ENCODE measurements around the gene CNDP2. TPM values are rescaled to one million over a fixed set of nuclear protein-coding genes. Genes with fewer than 3 reads are reported as not detected.

CNDP2 gene
- total RNA-seq, 1 donor from 2014 or later: 56.1 TPM

- no peaks in the 10 kb centered on the region for H3K4me1 ChIP-seq
- H3K27ac Mint-ChIP-seq: no peak overlapping the region
- H3F3A ChIP-seq (ENCODE audit: low read depth): no peaks in the 10 kb centered on the region
- H3K27me3 ChIP-seq: no peaks in the 10 kb centered on the region
- DNase-seq (ENCODE audit: low spot score): no peak
- H3K4me3 ChIP-seq: no peak overlapping the region
- peaks cover 58% of the 10 kb centered on the region for H3K36me3 Mint-ChIP-seq
- H3K9me3 Mint-ChIP-seq: peaks cover 5% of the 10 kb centered on the region
- no peak overlapping the region for H3K9ac ChIP-seq
- H4K20me1 ChIP-seq (ENCODE audit: low read depth): no peaks in the 10 kb centered on the region
- H3K36me3 ChIP-seq: no peaks in the 10 kb centered on the region
- TF ChIP-seq CTCF (IDR thresholded peaks at IDR 0.05) (no peak), EZH2 (IDR thresholded peaks at IDR 0.05) (no peak), EZH2phosphoT487 (IDR thresholded peaks at IDR 0.05) (no peak)
- no peak overlapping the region for H2AFZ ChIP-seq (replicated peaks)
- H3K27me3 Mint-ChIP-seq (ENCODE audit: insufficient read depth, low read depth): peaks cover 4% of the 10 kb centered on the region
- H3K27ac ChIP-seq: no peak overlapping the region
- no peaks in the 10 kb centered on the region for H3K9me3 ChIP-seq (ENCODE audit: low read depth)
- no peaks in the 10 kb centered on the region for H3K4me1 Mint-ChIP-seq
- no peaks in the 10 kb centered on the region for H3K79me2 ChIP-seq (ENCODE audit: low read depth)
- H3K4me2 ChIP-seq: no peak overlapping the region
- H3K4me3 Mint-ChIP-seq: no peak overlapping the region
Measured at GRCh38 chr18:74517236-74517630, 21.1 kb downstream of the CNDP2 start.

GRCh38 chr18:74518456-74519295 is 22.5 kb downstream of the CNDP2 start:
- no peak overlapping the region for H3K27ac ChIP-seq
- Mint-ChIP-seq H3K27ac (no peak overlapping the region), H3K27me3 (ENCODE audit: insufficient read depth, low read depth) (peaks cover 4% of the 10 kb centered on the region), H3K9me3 (peaks cover 7% of the 10 kb centered on the region), H3K4me1 (peaks cover 2% of the 10 kb centered on the region), H3K36me3 (peaks cover 55% of the 10 kb centered on the region), H3K4me3 (no peak overlapping the region)
- no peaks in the 10 kb centered on the region for H3K9me3 ChIP-seq (ENCODE audit: low read depth)
- TF ChIP-seq EZH2 (IDR thresholded peaks at IDR 0.05) (no peak), CTCF (IDR thresholded peaks at IDR 0.05) (no peak), EZH2phosphoT487 (IDR thresholded peaks at IDR 0.05) (no peak)
- no peak overlapping the region for H3K4me3 ChIP-seq
- no peaks in the 10 kb centered on the region for H3K79me2 ChIP-seq (ENCODE audit: low read depth)
- no peak for DNase-seq (ENCODE audit: low spot score)
- no peaks in the 10 kb centered on the region for H3K36me3 ChIP-seq
- H3F3A ChIP-seq (ENCODE audit: low read depth): no peaks in the 10 kb centered on the region
- no peak overlapping the region for H3K9ac ChIP-seq
- no peak overlapping the region for H3K4me2 ChIP-seq
- no peaks in the 10 kb centered on the region for H4K20me1 ChIP-seq (ENCODE audit: low read depth)
- no peaks in the 10 kb centered on the region for H3K4me1 ChIP-seq
- H2AFZ ChIP-seq (replicated peaks): no peak overlapping the region
- H3K27me3 ChIP-seq: no peaks in the 10 kb centered on the region

- H3K27me3 Mint-ChIP-seq (ENCODE audit: insufficient read depth, low read depth): peaks cover 4% of the 10 kb centered on the region
- no peak overlapping the region for H3K27ac ChIP-seq
- H2AFZ ChIP-seq (replicated peaks): no peak overlapping the region
- H3F3A ChIP-seq (ENCODE audit: low read depth): no peaks in the 10 kb centered on the region
- H3K36me3 ChIP-seq: no peaks in the 10 kb centered on the region
- H3K4me3 ChIP-seq: no peak overlapping the region
- H3K79me2 ChIP-seq (ENCODE audit: low read depth): no peaks in the 10 kb centered on the region
- TF ChIP-seq CTCF (IDR thresholded peaks at IDR 0.05) (no peak), EZH2 (IDR thresholded peaks at IDR 0.05) (no peak), EZH2phosphoT487 (IDR thresholded peaks at IDR 0.05) (no peak)
- no peak overlapping the region for H3K4me3 Mint-ChIP-seq
- no peak overlapping the region for H3K4me2 ChIP-seq
- H3K4me1 Mint-ChIP-seq: peaks cover 4% of the 10 kb centered on the region
- no peaks in the 10 kb centered on the region for H3K9me3 ChIP-seq (ENCODE audit: low read depth)
- H3K9me3 Mint-ChIP-seq: peaks cover 7% of the 10 kb centered on the region
- no peak overlapping the region for H3K27ac Mint-ChIP-seq
- no peak overlapping the region for H3K9ac ChIP-seq
- peaks cover 55% of the 10 kb centered on the region for H3K36me3 Mint-ChIP-seq
- H3K4me1 ChIP-seq: no peaks in the 10 kb centered on the region
- DNase-seq (ENCODE audit: low spot score): no peak
- no peaks in the 10 kb centered on the region for H3K27me3 ChIP-seq
- no peaks in the 10 kb centered on the region for H4K20me1 ChIP-seq (ENCODE audit: low read depth)
Measured at GRCh38 chr18:74519320-74520095, 23.3 kb downstream of the CNDP2 start.

All from neural progenitor cell (in vitro differentiated cells).